WTC11 (cell line): ENCODE results near the gene CYB561A3. TPM values are rescaled to one million over a fixed set of nuclear protein-coding genes. Genes with fewer than 3 reads are reported as not detected.

Experiments
- ATAC-seq: fragments of 200-7000 bp; cut with Tn5 transposase; 2 replicates; pipeline ENCODE4 v1.10.0; 2021; ENCODE audit warnings: mild to moderate bottlenecking, moderate library complexity
- CTCF ChIA-PET: fragments of 300-600 bp; sonication (Branson Sonifier 250); formaldehyde crosslinking; loops from one replicate; lab custom pipeline; 2021; ENCODE audit warnings: antibody characterized with exemption; lab: Charles Lee
- POLR2A ChIA-PET: fragments of 350-600 bp; sonication (Branson Sonifier 250); formaldehyde crosslinking; loops from one replicate; lab custom pipeline; 2021; ENCODE audit warnings: antibody characterized with exemption; lab: Charles Lee
- DNase-seq: peaks from one replicate; pipeline ENCODE4 v3.0.0; 2021; ENCODE audit warnings: low spot score
- H3K27ac Mint-ChIP-seq: 2 replicates; pipeline ENCODE4 v1.8.0; 2021; ENCODE audit warnings: mixed read lengths
- H3K27me3 Mint-ChIP-seq: 2 replicates; pipeline ENCODE4 v1.8.0; 2021; ENCODE audit warnings: low read depth, mild to moderate bottlenecking, moderate library complexity, mixed read lengths
- H3K36me3 Mint-ChIP-seq: 2 replicates; pipeline ENCODE4 v1.8.0; 2021; ENCODE audit warnings: mixed read lengths
- H3K4me1 Mint-ChIP-seq: 2 replicates; pipeline ENCODE4 v1.8.0; 2022; ENCODE audit warnings: mixed read lengths
- H3K4me3 Mint-ChIP-seq: 2 replicates; pipeline ENCODE4 v1.8.0; 2021; ENCODE audit warnings: mild to moderate bottlenecking, moderate library complexity, mixed read lengths
- H3K9me3 Mint-ChIP-seq: 2 replicates; pipeline ENCODE4 v1.8.0; 2021; ENCODE audit warnings: mixed read lengths
- AFF4 ChIP-seq: sonication (generic); formaldehyde crosslinking; IDR thresholded peaks from 2 replicates; pipeline ENCODE4 v1.8.1; 2023; ENCODE audit warnings: mild to moderate bottlenecking, missing genetic modification reagents, borderline replicate concordance
- ATF1 ChIP-seq: sonication (generic); formaldehyde crosslinking; IDR thresholded peaks from 2 replicates; pipeline ENCODE4 v1.8.1; 2023; ENCODE audit warnings: mild to moderate bottlenecking, moderate library complexity, missing genetic modification reagents
- CREM ChIP-seq: sonication (generic); formaldehyde crosslinking; IDR thresholded peaks from 2 replicates; pipeline ENCODE4 v1.8.1; 2022; ENCODE audit warnings: mild to moderate bottlenecking, missing genetic modification reagents, moderate library complexity
- E2F5 ChIP-seq: sonication (generic); formaldehyde crosslinking; IDR thresholded peaks from 2 replicates; pipeline ENCODE4 v1.8.1; 2022; ENCODE audit warnings: mild to moderate bottlenecking, moderate library complexity, missing genetic modification reagents
- ERG ChIP-seq: fragments of 250-450 bp; sonication (Bioruptor Pico); IDR thresholded peaks from 2 replicates; pipeline ENCODE4 v1.8.0; 2021; ENCODE audit warnings: mild to moderate bottlenecking
- ETV6 ChIP-seq: sonication (generic); formaldehyde crosslinking; IDR thresholded peaks from 2 replicates; pipeline ENCODE4 v1.8.1; 2022; ENCODE audit warnings: mild to moderate bottlenecking, missing genetic modification reagents
- FOXK1 ChIP-seq: sonication (generic); formaldehyde crosslinking; IDR thresholded peaks from 2 replicates; pipeline ENCODE4 v1.8.0; 2022; ENCODE audit warnings: mild to moderate bottlenecking, moderate library complexity, missing genetic modification reagents
- GRHL2 ChIP-seq: fragments of 250-450 bp; sonication (Bioruptor Pico); IDR thresholded peaks from 2 replicates; pipeline ENCODE4 v1.8.0; 2022; ENCODE audit warnings: mild to moderate bottlenecking, moderate library complexity; ENCODE audit not compliant: insufficient replicate concordance, severe bottlenecking
- HMGA2 ChIP-seq: fragments of 250-450 bp; sonication (Bioruptor Pico); IDR thresholded peaks from 2 replicates; pipeline ENCODE4 v1.4.0; 2021; ENCODE audit warnings: mild to moderate bottlenecking, moderate library complexity
- MLX ChIP-seq: sonication (generic); formaldehyde crosslinking; IDR thresholded peaks from 2 replicates; pipeline ENCODE4 v1.8.1; 2023; ENCODE audit warnings: mild to moderate bottlenecking, missing genetic modification reagents, moderate library complexity
- SP1 ChIP-seq: sonication (generic); formaldehyde crosslinking; conservative IDR thresholded peaks from 2 replicates; pipeline ENCODE4 v1.8.1; 2022; ENCODE audit warnings: missing genetic modification reagents
- TEAD4 ChIP-seq: sonication (generic); formaldehyde crosslinking; IDR thresholded peaks from 2 replicates; pipeline ENCODE4 v1.8.0; 2022; ENCODE audit warnings: mild to moderate bottlenecking, missing genetic modification reagents
- ZBTB43 ChIP-seq: sonication (generic); formaldehyde crosslinking; IDR thresholded peaks from 2 replicates; pipeline ENCODE4 v1.8.1; 2023; ENCODE audit warnings: mild to moderate bottlenecking, missing genetic modification reagents
- ZNF219 ChIP-seq: sonication (generic); formaldehyde crosslinking; IDR thresholded peaks from 2 replicates; pipeline ENCODE4 v1.8.0; 2023; ENCODE audit warnings: missing genetic modification reagents, mild to moderate bottlenecking, borderline replicate concordance
- ZNF317 ChIP-seq: sonication (generic); formaldehyde crosslinking; IDR thresholded peaks from 2 replicates; pipeline ENCODE4 v1.8.1; 2023; ENCODE audit warnings: low read depth, mild to moderate bottlenecking, moderate library complexity, missing genetic modification reagents, borderline replicate concordance
- ZNF396 ChIP-seq: fragments of 250-450 bp; sonication (Bioruptor Pico); IDR thresholded peaks from 2 replicates; pipeline ENCODE4 v1.8.0; 2021; ENCODE audit warnings: mild to moderate bottlenecking, moderate library complexity, borderline replicate concordance
- ZNF425 ChIP-seq: fragments of 250-450 bp; sonication (Bioruptor Pico); conservative IDR thresholded peaks from 2 replicates; pipeline ENCODE4 v1.9.0; 2021; ENCODE audit warnings: mild to moderate bottlenecking
- ZNF512 ChIP-seq: sonication (generic); formaldehyde crosslinking; IDR thresholded peaks from 2 replicates; pipeline ENCODE4 v1.8.1; 2022; ENCODE audit warnings: missing genetic modification reagents, borderline replicate concordance
- ZNF532 ChIP-seq: fragments of 250-450 bp; sonication (Bioruptor Pico); IDR thresholded peaks from 2 replicates; pipeline ENCODE4 v1.9.0; 2021; ENCODE audit warnings: mild to moderate bottlenecking, borderline replicate concordance
- total RNA-seq: library from RNA; stranded (reverse); gene quantifications from 3 replicates; pipeline ENCODE4 v1.2.3, GENCODE V29; 2021

The CYB561A3 gene
- total RNA-seq, 1 experiment from 2014 or later, result 38.8 TPM

GRCh38 chr11:61362542-61362875, 827 bp upstream of the CYB561A3 start:
- DNase-seq (no peak), ATAC-seq (peak; percentile 4)
- Mint-ChIP-seq H3K36me3 (peaks cover 35% of the 10 kb centered on the region), H3K27me3 (no peaks in the 10 kb centered on the region), H3K27ac (peak overlapping the region; percentile 98), H3K9me3 (no peaks in the 10 kb centered on the region), H3K4me1 (peaks cover 22% of the 10 kb centered on the region), H3K4me3 (peak overlapping the region; percentile 96)
- ChIA-PET POLR2A (interaction anchor here (0.6 to 2.7 kb wide), 11 partner anchors 11 to 265 kb away, joined by 3 to 29 read pairs (median 7); partner anchors contain the start of genes CPSF7, DDB1, SDHAF2 and TKFC), CTCF (interaction anchor here (0.8 to 5.4 kb wide), 11 partner anchors 14 to 219 kb away, joined by 3 to 93 read pairs (median 4); partner anchors contain the start of genes DDB1, TKFC and TMEM216)
- TF ChIP-seq ZNF396, result no peak
- no peak for TF ChIP-seq ZNF219 (CRISPR knock-in tag)
- TF ChIP-seq AFF4, result no peak
- no peak for TF ChIP-seq E2F5
- TF ChIP-seq GRHL2 (CRISPR knock-in tag), result no peak
- no peak for TF ChIP-seq TEAD4 (CRISPR knock-in tag)
- no peak for TF ChIP-seq SP1 (CRISPR knock-in tag)
- no peak for TF ChIP-seq ZNF532 (CRISPR knock-in tag)
- no peak for TF ChIP-seq ERG (CRISPR knock-in tag)
- no peak for TF ChIP-seq ETV6
- no peak for TF ChIP-seq ZNF317 (CRISPR knock-in tag)
- TF ChIP-seq ZBTB43 (CRISPR knock-in tag), result no peak
- TF ChIP-seq CREM, result no peak
- TF ChIP-seq FOXK1 (CRISPR knock-in tag), result no peak
- no peak for TF ChIP-seq HMGA2
- TF ChIP-seq ATF1 (CRISPR knock-in tag), result no peak
- no peak for TF ChIP-seq ZNF425
- no peak for TF ChIP-seq MLX (CRISPR knock-in tag)
- no peak for TF ChIP-seq ZNF512 (CRISPR knock-in tag)
